Measurements from ENCODE around the gene KLF14.

GRCh38 chr7:130695840-130696239 lies 38.2 kb downstream of the KLF14 start:
- TF ChIP-seq, protein P1, sequence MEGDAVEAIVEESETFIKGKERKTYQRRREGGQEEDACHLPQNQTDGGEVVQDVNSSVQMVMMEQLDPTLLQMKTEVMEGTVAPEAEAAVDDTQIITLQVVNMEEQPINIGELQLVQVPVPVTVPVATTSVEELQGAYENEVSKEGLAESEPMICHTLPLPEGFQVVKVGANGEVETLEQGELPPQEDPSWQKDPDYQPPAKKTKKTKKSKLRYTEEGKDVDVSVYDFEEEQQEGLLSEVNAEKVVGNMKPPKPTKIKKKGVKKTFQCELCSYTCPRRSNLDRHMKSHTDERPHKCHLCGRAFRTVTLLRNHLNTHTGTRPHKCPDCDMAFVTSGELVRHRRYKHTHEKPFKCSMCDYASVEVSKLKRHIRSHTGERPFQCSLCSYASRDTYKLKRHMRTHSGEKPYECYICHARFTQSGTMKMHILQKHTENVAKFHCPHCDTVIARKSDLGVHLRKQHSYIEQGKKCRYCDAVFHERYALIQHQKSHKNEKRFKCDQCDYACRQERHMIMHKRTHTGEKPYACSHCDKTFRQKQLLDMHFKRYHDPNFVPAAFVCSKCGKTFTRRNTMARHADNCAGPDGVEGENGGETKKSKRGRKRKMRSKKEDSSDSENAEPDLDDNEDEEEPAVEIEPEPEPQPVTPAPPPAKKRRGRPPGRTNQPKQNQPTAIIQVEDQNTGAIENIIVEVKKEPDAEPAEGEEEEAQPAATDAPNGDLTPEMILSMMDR (IDR thresholded peaks at IDR 0.05; ENCODE audit: insufficient read depth, low read length, poor library complexity, severe bottlenecking): peak; percentile 30
- TF ChIP-seq EZH2phosphoT487 (conservative IDR thresholded peaks at IDR 0.05; ENCODE audit: low read length): no peak
